ENCODE results near the gene TAS1R3.

Gene TAS1R3

GRCh38 chr1:1303736-1304135, 27.3 kb upstream of the TAS1R3 start:
- DNase-seq = no peak
- Histone ChIP-seq H3K27me3 (ENCODE audit: control insufficient read depth in 1 of 2, insufficient read depth in 1 of 2, low read length in 2 of 2) (no peaks in the 10 kb centered on the region), H3K9me3 (ENCODE audit: control insufficient read depth, low read length) (no peaks in the 10 kb centered on the region), H3K79me1 (replicated peaks; ENCODE audit: low read length, poor library complexity, severe bottlenecking) (peaks cover 21% of the 10 kb centered on the region), H3K27ac (ENCODE audit: low read length, poor library complexity, severe bottlenecking) (no peak overlapping the region), H2BK15ac (ENCODE audit: low read depth, poor library complexity, severe bottlenecking) (no peak overlapping the region), H2BK120ac (ENCODE audit: low read depth, low read length) (no peak overlapping the region), H4K8ac (ENCODE audit: low read length) (no peak overlapping the region), H2AK5ac (ENCODE audit: low read length, severe bottlenecking) (no peak overlapping the region), H3K4ac (ENCODE audit: low read depth in 1 of 2, low read length in 2 of 2) (peak overlapping the region in 1 of 2 experiments; percentile 60), H3K9ac (ENCODE audit: low read length) (no peak overlapping the region), H3K4me1 (ENCODE audit: control insufficient read depth, insufficient read depth, low read depth, low read length) (peaks cover 51% of the 10 kb centered on the region), H3K23ac (ENCODE audit: low read length in 2 of 2) (no peak overlapping the region), H3K18ac (ENCODE audit: low read depth in 1 of 2, low read length in 2 of 2) (no peak overlapping the region), H3K36me3 (ENCODE audit: control insufficient read depth in 1 of 2, insufficient read depth in 2 of 2, low read depth in 1 of 2, low read length in 2 of 2) (peaks cover 0 to 47% of the 10 kb centered on the region in 2 experiments), H4K91ac (ENCODE audit: low read length) (peak overlapping the region; percentile 52), H2BK12ac (ENCODE audit: low read length in 2 of 2) (peak overlapping the region in 1 of 2 experiments; percentile 7), H2AFZ (ENCODE audit: low read depth, low read length) (no peak overlapping the region), H3K4me2 (ENCODE audit: low read length, poor library complexity, severe bottlenecking) (no peak overlapping the region), H3K4me3 (ENCODE audit: insufficient read depth in 1 of 2, low read depth in 1 of 2, low read length in 2 of 2) (no peak overlapping the region), H3K14ac (ENCODE audit: low read length in 2 of 2) (no peak overlapping the region), H2BK5ac (ENCODE audit: low read depth, low read length, poor library complexity, severe bottlenecking) (no peak overlapping the region)
- WGBS = 95% methylated on average over 13 of the region's 13 CpGs

- Histone ChIP-seq H3K9ac (ENCODE audit: low read length) (peak overlapping the region; percentile 82), H3K18ac (ENCODE audit: low read depth in 1 of 2, low read length in 2 of 2) (peak overlapping the region; percentile 74 to 96), H3K14ac (ENCODE audit: low read length in 2 of 2) (peak overlapping the region in 1 of 2 experiments; percentile 90), H2AFZ (ENCODE audit: low read depth, low read length) (no peak overlapping the region), H3K4ac (ENCODE audit: low read depth in 1 of 2, low read length in 2 of 2) (peak overlapping the region; percentile 96), H2BK15ac (ENCODE audit: low read depth, poor library complexity, severe bottlenecking) (peak overlapping the region; percentile 95), H3K9me3 (ENCODE audit: control insufficient read depth, low read length) (no peaks in the 10 kb centered on the region), H3K36me3 (ENCODE audit: control insufficient read depth in 1 of 2, insufficient read depth in 2 of 2, low read depth in 1 of 2, low read length in 2 of 2) (peaks cover 0 to 43% of the 10 kb centered on the region in 2 experiments), H3K4me2 (ENCODE audit: low read length, poor library complexity, severe bottlenecking) (peak overlapping the region; percentile 80), H2BK12ac (ENCODE audit: low read length in 2 of 2) (peak overlapping the region; percentile 92 to 98), H2BK120ac (ENCODE audit: low read depth, low read length) (peak overlapping the region; percentile 87), H2BK5ac (ENCODE audit: low read depth, low read length, poor library complexity, severe bottlenecking) (peak overlapping the region; percentile 35), H2AK5ac (ENCODE audit: low read length, severe bottlenecking) (peak overlapping the region; percentile 75), H3K27me3 (ENCODE audit: control insufficient read depth in 1 of 2, insufficient read depth in 1 of 2, low read length in 2 of 2) (no peaks in the 10 kb centered on the region), H3K4me3 (ENCODE audit: insufficient read depth in 1 of 2, low read depth in 1 of 2, low read length in 2 of 2) (peak overlapping the region; percentile 39 to 89), H3K23ac (ENCODE audit: low read length in 2 of 2) (peak overlapping the region in 1 of 2 experiments; percentile 3), H3K4me1 (ENCODE audit: control insufficient read depth, insufficient read depth, low read depth, low read length) (peaks cover 60% of the 10 kb centered on the region), H4K8ac (ENCODE audit: low read length) (peak overlapping the region; percentile 86), H4K91ac (ENCODE audit: low read length) (peak overlapping the region; percentile 88), H3K79me1 (replicated peaks; ENCODE audit: low read length, poor library complexity, severe bottlenecking) (peaks cover 19% of the 10 kb centered on the region), H3K27ac (ENCODE audit: low read length, poor library complexity, severe bottlenecking) (peak overlapping the region; percentile 81)
- DNase-seq = peak; percentile 92
- 26% methylated on average over 27 of the region's 29 CpGs for WGBS
Measured at GRCh38 chr1:1304331-1305299, 26.5 kb upstream of the TAS1R3 start.

GRCh38 chr1:1305300-1306069, 25.6 kb upstream of the TAS1R3 start:
- Histone ChIP-seq H4K91ac (ENCODE audit: low read length) (peak overlapping the region; percentile 74), H3K4me1 (ENCODE audit: control insufficient read depth, insufficient read depth, low read depth, low read length) (peaks cover 63% of the 10 kb centered on the region), H3K4me2 (ENCODE audit: low read length, poor library complexity, severe bottlenecking) (peak overlapping the region; percentile 80), H2AFZ (ENCODE audit: low read depth, low read length) (no peak overlapping the region), H2BK15ac (ENCODE audit: low read depth, poor library complexity, severe bottlenecking) (peak overlapping the region; percentile 95), H2BK120ac (ENCODE audit: low read depth, low read length) (peak overlapping the region; percentile 87), H3K27me3 (ENCODE audit: control insufficient read depth in 1 of 2, insufficient read depth in 1 of 2, low read length in 2 of 2) (no peaks in the 10 kb centered on the region), H3K14ac (ENCODE audit: low read length in 2 of 2) (peak overlapping the region in 1 of 2 experiments; percentile 63), H2BK5ac (ENCODE audit: low read depth, low read length, poor library complexity, severe bottlenecking) (peak overlapping the region; percentile 4), H3K27ac (ENCODE audit: low read length, poor library complexity, severe bottlenecking) (peak overlapping the region; percentile 81), H3K4me3 (ENCODE audit: insufficient read depth in 1 of 2, low read depth in 1 of 2, low read length in 2 of 2) (peak overlapping the region; percentile 39 to 89), H3K79me1 (replicated peaks; ENCODE audit: low read length, poor library complexity, severe bottlenecking) (peaks cover 21% of the 10 kb centered on the region), H3K36me3 (ENCODE audit: control insufficient read depth in 1 of 2, insufficient read depth in 2 of 2, low read depth in 1 of 2, low read length in 2 of 2) (peaks cover 9 to 43% of the 10 kb centered on the region in 2 experiments), H3K9me3 (ENCODE audit: control insufficient read depth, low read length) (no peaks in the 10 kb centered on the region), H4K8ac (ENCODE audit: low read length) (peak overlapping the region; percentile 86), H2AK5ac (ENCODE audit: low read length, severe bottlenecking) (peak overlapping the region; percentile 75), H3K4ac (ENCODE audit: low read depth in 1 of 2, low read length in 2 of 2) (peak overlapping the region; percentile 96), H3K18ac (ENCODE audit: low read depth in 1 of 2, low read length in 2 of 2) (peak overlapping the region; percentile 74 to 81), H3K9ac (ENCODE audit: low read length) (peak overlapping the region; percentile 82), H3K23ac (ENCODE audit: low read length in 2 of 2) (no peak overlapping the region), H2BK12ac (ENCODE audit: low read length in 2 of 2) (peak overlapping the region; percentile 59 to 96)
- peak; percentile 86 for DNase-seq
- 43% methylated on average over 25 of the region's 25 CpGs for WGBS

Data from mesenchymal stem cell (in vitro differentiated cells and primary cell).